Daoy (cell line): Measurements from ENCODE around the gene CEP295NL. TPM values are rescaled to one million over a fixed set of nuclear protein-coding genes. Genes with fewer than 3 reads are reported as not detected.
"Not testable (repeated sequence)": the region's sequence is repeated elsewhere in the genome, so short reads cannot be mapped to it uniquely, and the experiment has no call there.

Source experiments
- DNase-seq: peaks from one replicate; pipeline ENCODE4 v3.0.0-alpha.2; 2015; ENCODE audit warnings: low read depth
- total RNA-seq: library from RNA; depleted of rRNA; stranded (reverse); fragments of >200 nt; shearing (Covaris generic); gene quantifications from 2 replicates; pipeline ENCODE4 v1.2.3, GENCODE V29; 2014

The CEP295NL gene
- total RNA-seq, 1 experiment from 2014 or later = 1.0 TPM

- DNase-seq = no peak
These were observed 2.1 kb upstream of the CEP295NL start for GRCh38 chr17:78905116-78905515.

DNA sequence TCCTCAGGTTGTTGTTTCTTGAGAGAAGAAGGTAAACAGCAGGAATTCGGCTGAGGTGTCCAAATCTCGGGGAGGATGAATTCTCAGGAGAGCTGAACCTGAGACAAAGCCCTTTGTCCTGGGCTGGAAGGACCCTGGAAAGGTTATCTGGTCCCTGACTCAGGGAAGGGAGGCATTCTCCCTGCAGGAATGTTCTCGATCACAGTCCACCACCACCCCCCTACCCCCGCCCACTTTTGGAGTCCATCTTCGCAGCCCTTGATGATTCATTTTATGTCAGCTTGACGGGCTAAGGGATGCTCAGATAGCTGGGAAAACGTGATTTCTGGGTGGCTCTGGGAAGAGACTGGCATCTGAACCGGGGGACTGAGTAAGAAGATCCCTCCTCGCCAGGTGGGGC lies 1.4 kb upstream of the CEP295NL start:
- no peak for DNase-seq

DNA sequence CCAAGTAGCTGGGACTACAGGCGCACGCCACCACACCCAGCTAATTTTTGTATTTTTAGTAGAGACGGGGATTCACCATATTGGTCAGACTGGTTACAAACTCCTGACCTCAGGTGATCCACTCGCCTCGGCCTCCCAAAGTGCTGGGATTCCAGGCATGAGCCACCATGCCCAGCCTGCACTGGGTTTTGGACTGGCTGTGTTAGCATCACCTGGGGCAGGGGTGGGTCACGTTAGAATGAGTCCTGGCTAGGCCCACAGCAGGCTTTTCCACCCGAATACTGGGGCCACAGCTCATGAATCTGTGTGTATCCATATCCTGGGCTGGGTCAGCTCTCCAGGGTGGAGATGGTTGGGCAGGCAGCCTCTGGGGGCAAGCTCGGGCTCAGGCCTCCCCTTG lies 770 bp downstream of the CEP295NL start:
- DNase-seq = not testable (repeated sequence)

- DNase-seq = no peak
These were observed 1.2 kb downstream of the CEP295NL start for GRCh38 chr17:78901806-78902205.

- DNase-seq = no peak
These were observed 2.2 kb downstream of the CEP295NL start for GRCh38 chr17:78900816-78901215.

DNA sequence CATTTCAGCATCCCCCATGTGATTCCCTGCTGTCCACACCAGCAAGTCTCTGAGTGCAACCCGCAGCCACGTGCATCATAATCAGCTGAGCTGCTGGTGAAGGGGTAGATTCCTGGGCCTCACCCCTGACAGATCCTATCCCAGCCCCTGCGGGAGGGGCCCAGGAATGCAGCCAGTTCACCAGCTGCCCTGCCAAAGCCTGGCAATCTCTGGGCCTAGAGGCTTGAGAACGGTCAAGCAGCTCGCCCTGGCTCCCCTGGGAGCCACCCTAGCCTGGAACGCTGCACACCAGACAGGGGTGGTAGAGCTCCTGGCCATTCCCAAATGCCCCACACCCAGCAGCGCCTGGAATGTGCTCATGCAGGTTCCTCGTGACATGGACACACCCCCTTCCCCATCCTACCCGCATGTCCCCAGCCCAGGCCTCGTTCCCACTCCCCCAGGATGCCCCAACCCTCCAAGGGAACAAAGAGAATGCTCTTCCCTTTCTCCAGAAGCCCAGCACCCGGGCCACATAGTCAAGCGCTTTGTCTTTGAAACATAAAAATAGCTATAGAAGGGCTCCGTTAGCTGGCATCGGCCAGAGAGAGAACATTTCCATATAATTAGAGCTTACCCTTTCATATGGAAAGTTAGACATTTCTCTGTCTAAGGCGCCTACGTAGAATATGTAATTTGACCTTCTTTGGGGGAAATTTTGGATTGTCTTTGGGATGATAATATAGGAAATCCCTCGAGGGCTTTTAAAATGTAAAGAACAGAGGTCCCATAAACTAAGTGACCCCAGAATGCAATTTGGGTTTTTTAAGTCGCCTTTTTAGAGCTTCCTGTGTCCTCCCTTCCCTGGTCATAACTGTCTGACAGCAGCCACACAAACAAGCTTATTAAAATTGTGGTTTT lies 3.4 kb downstream of the CEP295NL start:
- DNase-seq = no peak

DNA sequence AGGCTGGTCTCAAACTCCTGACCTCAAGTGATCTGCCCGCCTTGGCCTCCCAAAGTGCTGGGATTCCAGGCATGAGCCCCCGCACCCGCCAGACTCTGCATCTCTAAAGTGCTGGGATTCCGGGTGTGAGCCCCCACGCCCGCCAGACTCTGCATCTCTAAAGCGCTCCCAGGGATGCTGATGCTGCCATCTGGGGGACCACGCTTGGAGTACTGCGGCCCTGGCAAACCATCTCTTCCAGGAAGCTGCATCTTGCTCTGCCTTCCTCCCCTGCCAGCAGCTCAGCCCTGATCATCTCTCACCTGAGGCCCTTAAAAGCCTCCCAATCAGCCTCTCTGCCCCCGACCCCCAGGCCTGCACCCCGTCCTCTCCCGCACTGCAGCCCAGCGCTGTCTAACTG lies 4.1 kb downstream of the CEP295NL start:
- DNase-seq = no peak

GRCh38 chr17:78898075-78898836 lies 4.7 kb downstream of the CEP295NL start:
- DNase-seq = no peak

DNA sequence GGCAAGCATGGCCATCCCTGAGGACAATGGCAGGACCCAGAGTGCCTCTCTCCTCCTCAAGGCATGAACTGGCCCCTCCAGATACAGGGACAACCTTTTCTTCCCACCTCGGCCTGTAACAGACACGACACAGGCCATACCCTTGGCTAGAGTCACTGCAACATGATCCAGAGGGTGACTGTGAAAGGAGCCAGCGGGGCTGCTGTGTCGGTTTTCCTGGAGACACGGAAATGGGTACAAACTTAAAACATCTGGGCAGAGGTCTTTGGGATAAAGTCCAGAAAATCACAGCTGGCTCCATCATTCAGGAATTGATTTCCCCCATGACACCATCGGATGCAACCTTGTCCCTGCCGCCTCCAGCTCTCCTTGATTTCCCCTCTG lies 5.3 kb downstream of the CEP295NL start:
- no peak for DNase-seq

DNA sequence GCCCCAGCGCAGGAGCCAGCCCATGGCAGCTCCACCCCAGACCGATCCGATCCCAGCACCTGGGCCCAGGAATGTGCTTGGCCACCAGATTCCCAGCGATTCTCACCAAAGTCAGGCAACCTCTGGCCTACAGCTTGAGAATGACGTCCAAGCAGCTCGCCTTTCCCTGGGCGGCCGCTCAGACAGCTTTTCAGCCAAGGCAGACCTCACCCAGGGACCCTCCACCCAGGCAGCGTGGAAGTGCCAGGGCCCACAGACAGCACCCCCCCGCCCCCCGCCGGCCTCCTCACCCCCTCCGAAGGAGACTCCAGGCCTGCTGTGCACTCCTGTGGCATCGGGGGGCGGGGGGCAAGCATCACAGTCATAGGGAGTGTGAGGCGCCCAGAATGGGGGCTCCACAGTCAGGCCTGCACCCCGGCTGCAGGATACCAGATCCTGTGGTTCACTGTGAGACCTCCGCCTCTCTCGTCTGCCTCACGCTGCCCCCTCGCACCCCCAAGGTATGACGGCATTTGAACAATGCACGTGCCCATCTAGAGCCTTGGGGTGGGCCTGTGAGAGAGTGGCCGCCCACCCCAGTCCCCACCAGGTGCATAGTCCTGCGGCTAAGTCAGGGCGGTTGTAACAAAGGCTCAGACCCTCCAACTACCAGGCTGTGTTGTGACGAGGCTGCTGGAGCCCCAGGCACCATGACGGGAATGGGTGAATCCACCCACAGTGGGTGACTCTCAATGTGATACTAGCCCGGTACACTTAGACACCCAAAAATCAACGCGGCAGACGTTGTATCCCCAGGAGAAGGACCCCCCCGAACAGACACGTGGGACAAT lies 6.0 kb downstream of the CEP295NL start:
- no peak for DNase-seq

DNA sequence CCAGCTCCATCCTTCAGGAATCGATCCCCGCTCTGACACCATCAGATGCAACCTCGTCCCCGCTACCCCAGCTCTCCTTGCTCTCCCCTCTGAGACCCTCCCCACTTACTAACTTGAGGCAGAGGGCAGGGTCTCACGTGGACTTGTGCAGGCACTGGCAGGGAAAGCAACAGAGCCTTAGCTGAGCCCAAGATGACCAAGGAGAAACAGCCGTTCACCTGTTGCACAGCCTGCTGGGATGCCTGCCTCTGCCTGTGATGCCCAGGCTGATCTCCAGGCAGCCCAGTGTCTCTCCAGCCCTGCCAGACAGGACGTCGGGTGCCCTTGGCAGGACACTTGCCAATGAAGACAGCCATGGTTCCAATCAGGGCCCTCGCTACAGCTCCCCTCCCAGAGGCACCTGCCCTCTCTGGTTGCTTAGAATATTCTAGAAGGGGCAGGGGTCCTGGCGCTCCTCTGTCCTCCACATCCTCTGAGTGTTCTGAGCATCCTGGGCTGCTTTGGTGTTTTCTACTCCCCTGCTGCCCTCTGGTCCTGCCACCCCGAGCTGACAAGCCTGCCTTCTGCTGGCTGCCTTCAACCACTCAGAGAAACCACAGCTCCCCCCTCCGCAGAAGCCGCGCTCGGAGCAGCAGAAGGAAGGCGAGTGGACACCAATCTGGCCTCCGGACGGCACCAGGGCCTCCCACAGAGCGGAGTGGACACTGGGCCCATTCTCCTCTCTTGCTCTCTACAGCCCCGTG lies 6.7 kb downstream of the CEP295NL start:
- DNase-seq = no peak

- DNase-seq = no peak
These were observed 7.7 kb downstream of the CEP295NL start for GRCh38 chr17:78895322-78895721.

DNA sequence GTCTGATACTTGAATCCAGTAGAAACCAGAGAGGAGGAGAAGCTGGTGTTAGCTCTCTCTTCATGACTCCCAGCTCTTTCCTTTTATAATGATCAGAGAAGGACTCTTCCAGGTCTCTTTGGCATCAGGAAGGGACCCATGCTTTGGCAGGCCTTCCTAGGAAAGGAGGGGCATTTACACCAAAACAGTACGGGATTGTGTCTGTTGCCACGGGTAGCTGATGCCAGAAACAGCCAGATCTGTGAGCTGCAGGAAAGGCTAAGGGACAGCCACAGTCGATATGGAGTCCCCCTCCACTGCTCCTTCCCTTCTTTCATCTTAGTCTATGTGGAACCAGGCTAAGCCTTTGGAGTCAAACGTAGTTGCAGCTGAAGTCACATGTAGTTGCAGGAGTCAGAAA lies 9.3 kb downstream of the CEP295NL start:
- no peak for DNase-seq

GRCh38 chr17:78892936-78893379 lies 10.0 kb downstream of the CEP295NL start:
- no peak for DNase-seq

DNA sequence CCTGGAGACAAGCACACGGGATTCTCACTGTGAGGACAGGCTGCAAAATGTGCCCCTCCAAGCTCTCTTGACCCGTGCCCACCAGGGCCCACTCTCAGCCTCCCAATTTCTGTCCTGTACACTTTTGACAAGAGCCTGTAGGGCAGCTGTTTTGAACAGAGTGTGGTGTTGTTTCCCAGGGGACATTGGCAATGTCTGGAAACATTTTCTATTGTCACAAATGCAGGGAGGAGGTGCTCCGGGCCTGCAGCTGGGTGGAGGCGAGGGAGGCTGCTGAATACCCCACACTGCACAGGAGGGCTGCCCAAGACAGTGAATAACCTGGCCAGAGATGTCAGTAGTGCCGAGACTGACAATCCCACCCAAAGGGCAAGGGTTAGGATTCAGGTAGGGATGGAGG lies 10.5 kb downstream of the CEP295NL start:
- no peak for DNase-seq

DNA sequence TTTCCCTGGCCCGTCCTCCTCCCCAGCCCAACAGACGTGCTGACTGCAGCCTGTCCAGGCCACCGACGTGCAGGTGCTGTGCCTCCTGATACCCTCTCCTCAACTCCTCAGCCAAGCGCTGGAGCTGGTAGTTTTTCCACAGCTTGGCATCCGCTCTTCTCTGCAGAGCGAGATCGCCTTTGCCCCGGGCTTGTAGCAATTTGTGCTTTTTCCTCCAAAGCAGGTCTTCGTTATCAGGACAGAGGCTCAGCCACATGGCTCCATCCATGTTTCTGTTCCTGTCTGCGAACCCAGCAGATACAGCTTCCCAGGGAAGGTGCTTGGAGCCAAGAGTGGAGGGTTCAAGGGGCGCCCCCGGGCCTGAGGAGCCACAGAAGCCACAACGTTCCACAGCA lies 10.9 kb downstream of the CEP295NL start:
- no peak for DNase-seq

DNA sequence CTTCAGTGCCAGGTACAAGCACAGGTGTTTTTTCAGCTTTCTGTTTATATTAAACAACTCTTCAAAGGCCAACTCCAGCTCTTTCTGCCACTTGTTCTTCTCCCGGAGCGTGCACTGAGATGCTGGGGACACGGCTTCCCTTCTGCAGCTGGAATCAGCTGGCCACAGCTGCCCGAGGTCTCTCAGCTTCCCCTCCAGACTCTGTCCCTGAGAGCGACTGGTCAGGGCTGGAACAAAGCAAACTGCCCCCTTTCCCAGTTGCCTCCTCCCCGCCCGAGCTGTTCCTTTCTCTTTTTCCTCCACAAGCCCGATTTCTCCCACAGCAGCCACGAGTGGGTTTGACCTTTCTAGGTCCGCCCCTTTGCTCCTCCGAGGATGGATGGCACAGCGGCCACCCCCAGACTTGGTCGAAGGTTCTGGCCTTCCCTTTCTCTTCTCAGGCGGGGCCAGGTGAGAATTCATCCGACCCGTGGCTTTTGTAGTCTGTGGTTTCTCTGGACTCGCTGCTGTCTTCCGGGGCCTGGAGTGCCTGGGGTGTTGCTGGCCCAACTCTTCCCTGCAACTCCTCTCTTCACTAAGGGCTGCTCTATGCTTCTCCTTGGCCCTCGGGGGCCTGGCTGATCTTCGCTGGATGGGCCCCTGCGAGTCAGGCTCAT lies 11.5 kb downstream of the CEP295NL start:
- DNase-seq = no peak

DNA sequence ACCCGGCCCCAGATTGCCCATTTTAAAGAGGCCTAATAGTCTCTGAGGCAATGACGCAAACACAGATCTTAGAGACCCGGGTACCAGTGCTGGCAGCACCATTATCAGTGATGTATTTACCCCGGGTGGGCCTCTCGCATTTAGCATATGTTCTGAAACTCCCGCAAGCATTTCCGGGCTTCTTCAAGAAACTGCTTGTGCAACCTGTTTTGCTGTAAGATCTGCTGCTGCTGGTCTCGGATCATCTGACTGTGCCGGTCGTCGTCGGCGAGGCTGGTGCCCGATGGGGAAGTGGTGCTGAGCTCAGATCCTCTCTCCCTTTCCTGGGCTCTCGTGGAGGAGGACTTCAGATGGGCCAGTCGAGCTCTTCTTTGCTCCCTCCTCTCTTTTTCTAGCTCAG lies 12.5 kb downstream of the CEP295NL start:
- DNase-seq = no peak

DNA sequence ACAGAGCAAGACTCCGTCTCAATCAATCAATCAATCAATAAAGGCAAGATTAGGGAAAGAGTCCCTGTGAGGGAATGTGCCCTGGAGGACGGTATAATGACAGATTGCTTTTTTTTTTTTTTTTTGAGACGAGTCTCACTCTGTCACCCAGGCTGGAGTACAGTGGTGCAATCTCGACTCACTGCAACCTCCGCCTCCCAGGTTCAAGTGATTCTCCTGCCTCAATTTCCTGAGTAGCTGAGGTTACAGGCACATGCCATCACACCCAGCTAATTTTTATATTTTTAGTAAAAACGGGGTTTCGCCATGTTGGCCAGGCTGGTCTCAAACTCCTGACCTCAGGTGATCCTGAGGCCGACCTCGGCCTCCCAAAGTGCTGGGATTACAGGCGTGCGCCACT lies 12.9 kb downstream of the CEP295NL start:
- DNase-seq = not testable (repeated sequence)

DNA sequence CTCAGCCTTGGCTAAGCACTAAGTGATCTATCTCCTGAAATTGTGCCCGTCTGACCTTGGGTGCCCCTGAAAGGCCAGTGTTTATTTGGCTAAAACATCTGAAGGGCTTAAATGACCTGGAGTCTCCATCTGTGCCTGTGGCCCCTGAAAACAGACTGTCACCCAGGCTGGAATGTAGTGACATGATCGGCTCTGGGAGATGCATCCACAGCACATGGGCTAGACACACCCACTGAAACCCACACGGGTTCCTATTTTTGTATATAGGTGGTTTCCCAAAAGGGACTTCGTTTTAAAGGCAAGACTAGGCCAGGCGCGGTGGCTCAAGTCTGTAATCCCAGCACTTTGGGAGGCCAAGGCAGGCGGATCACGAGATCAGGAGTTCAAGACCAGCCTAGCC lies 13.5 kb downstream of the CEP295NL start:
- DNase-seq = no peak
